Lung (tissue), 12 donors: ENCODE results near the gene CDC34. TPM values are rescaled to one million over a fixed set of nuclear protein-coding genes. Genes with fewer than 3 reads are reported as not detected.

ENCODE experiments used
- ATAC-seq: fragments of 200-7000 bp; cut with Tn5 transposase; one replicate; pipeline ENCODE4 v1.9.1; 2020; ENCODE audit warnings: moderate number of reproducible peaks; ENCODE audit not compliant: insufficient read depth, low FRiP score
- DNase-seq, 3 donors: peaks; one replicate each; pipeline ENCODE4 v3.0.0-alpha.2; 2013 to 2017
- H3K27ac ChIP-seq, 2 donors: one replicate each; pipeline ENCODE4 v1.5.1; 2013; ENCODE audit warnings: mild to moderate bottlenecking in 2 of 2, moderate library complexity in 2 of 2, control low read depth in 1 of 2, inconsistent platforms in 1 of 2, low read depth in 1 of 2, low read length in 1 of 2
- H3K27me3 ChIP-seq, 3 donors: one replicate each; pipeline ENCODE4 v1.5.1; 2013; ENCODE audit warnings: low read length in 2 of 3; ENCODE audit not compliant: control insufficient read depth in 3 of 3, insufficient read depth in 3 of 3
- H3K36me3 ChIP-seq, 4 donors: one replicate each; pipeline ENCODE4 v1.5.1; 2013; ENCODE audit warnings: low read length in 4 of 4, mild to moderate bottlenecking in 1 of 4, moderate library complexity in 1 of 4; ENCODE audit not compliant: control insufficient read depth in 4 of 4, insufficient read depth in 4 of 4
- H3K4me1 ChIP-seq, 5 donors: one replicate each; pipeline ENCODE4 v1.5.1; 2013; ENCODE audit warnings: low read length in 5 of 5, mild to moderate bottlenecking in 2 of 5, moderate library complexity in 1 of 5; ENCODE audit not compliant: control insufficient read depth in 5 of 5, insufficient read depth in 5 of 5
- H3K4me3 ChIP-seq: one replicate; pipeline ENCODE4 v1.5.1; 2013; ENCODE audit warnings: mild to moderate bottlenecking, control low read depth, moderate library complexity
- H3K9ac ChIP-seq, 2 donors: one replicate each; pipeline ENCODE4 v1.5.1; 2013; ENCODE audit warnings: low read length in 2 of 2, control low read depth in 1 of 2; ENCODE audit not compliant: insufficient read depth in 1 of 2
- H3K9me3 ChIP-seq, 4 donors: one replicate each; pipeline ENCODE4 v1.5.1; 2013; ENCODE audit warnings: low read length in 3 of 4, mild to moderate bottlenecking in 1 of 4, moderate library complexity in 1 of 4; ENCODE audit not compliant: control insufficient read depth in 4 of 4, insufficient read depth in 3 of 4
- WGBS, 2 donors: extraction: QIAGEN DNeasy Blood & Tissue Kit; methylation state at CpG; one replicate each; pipeline ENCODE4 v1.1.7; 2013; 5-methylcytosine and 5-hydroxymethylcytosine counted together
- polyA plus RNA-seq, 2 donors: library from polyadenylated mRNA; stranded (reverse); fragments of 200-250 nt; gene quantifications; one replicate each; pipeline ENCODE4 v1.2.1, GENCODE V29; 2013
- total RNA-seq, 2 donors: library from RNA; depleted of rRNA in 1 of 2; stranded (reverse); fragments of >200 nt in 1 of 2; gene quantifications; one replicate each; pipeline ENCODE4 v1.2.1, GENCODE V29; 2014 to 2021
- TF ChIP-seq, protein P1 (sequence below): IDR thresholded peaks from 2 replicates; pipeline ENCODE4 v1.5.1; 2012; ENCODE audit warnings: mild to moderate bottlenecking; ENCODE audit errors: control extremely low read depth, extremely low read depth
- donor health status: control.
- donor health status: control.
- donor health status: Bipolar disorder and iron deficiency.
- donor health status: healthy.
- donor health status: DM: yes; HTN: yes; CAD: no.

Gene CDC34
- total and polyA plus RNA-seq, 4 donors, result 42.9 to 89.1 (median 60.1) TPM

DNA sequence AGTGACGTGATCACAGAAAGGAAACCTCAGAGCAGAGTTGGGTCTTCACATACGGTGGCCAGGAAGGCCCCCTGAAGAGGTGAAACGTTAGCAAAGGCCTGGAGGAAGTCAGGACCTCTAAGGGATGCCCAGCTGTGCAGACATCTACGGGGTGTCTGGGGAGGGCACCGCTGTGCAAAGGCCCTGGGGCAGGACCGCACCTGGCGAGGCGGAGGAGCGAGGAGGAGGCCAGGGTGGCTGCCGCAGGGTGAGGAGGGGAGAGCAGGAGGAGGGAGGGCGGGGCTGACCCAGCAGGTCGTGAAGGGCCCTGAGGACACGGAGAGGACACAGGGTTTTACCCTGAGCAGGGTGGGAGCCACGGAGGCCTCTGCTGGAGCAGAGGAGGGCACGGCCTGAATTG, 47.1 kb upstream of the CDC34 start:
- WGBS, 2 donors, result 66 to 76% methylated on average over 15 of the region's 15 CpGs

DNA sequence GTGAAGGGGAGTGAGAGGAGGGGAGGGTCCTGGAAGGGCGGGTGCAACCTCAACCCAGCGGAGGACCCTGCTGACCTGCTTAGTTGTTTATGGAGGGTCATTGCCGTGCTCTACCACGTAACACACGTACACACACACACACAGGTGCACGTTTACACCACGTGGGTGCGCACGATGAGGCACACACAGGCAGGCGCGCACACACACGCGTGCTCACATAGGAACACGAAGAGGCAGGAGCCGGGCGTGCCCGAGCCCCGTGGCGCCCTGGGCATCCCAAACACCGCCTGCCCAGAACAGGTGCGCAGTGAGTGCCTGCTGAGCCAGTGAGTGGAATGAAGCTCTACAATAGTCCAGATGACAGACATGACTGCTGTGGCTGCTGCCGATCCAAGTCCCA, 46.5 kb upstream of the CDC34 start:
- Histone ChIP-seq H3K9me3 (peaks cover 0 to 8% (median 3%) of the 10 kb centered on the region in 4 donors), H3K27ac (no peak overlapping the region), H3K4me1 (peaks cover 0 to 5% (median 0%) of the 10 kb centered on the region in 5 donors), H3K9ac (no peak overlapping the region), H3K4me3 (no peak overlapping the region), H3K36me3 (no peaks in the 10 kb centered on the region), H3K27me3 (peaks cover 0 to 12% (median 0%) of the 10 kb centered on the region in 3 donors)
- ATAC-seq, result no peak
- 82 to 86% methylated on average over 22 of the region's 22 CpGs for WGBS, 2 donors
- DNase-seq, result no peak
- TF ChIP-seq, protein P1, sequence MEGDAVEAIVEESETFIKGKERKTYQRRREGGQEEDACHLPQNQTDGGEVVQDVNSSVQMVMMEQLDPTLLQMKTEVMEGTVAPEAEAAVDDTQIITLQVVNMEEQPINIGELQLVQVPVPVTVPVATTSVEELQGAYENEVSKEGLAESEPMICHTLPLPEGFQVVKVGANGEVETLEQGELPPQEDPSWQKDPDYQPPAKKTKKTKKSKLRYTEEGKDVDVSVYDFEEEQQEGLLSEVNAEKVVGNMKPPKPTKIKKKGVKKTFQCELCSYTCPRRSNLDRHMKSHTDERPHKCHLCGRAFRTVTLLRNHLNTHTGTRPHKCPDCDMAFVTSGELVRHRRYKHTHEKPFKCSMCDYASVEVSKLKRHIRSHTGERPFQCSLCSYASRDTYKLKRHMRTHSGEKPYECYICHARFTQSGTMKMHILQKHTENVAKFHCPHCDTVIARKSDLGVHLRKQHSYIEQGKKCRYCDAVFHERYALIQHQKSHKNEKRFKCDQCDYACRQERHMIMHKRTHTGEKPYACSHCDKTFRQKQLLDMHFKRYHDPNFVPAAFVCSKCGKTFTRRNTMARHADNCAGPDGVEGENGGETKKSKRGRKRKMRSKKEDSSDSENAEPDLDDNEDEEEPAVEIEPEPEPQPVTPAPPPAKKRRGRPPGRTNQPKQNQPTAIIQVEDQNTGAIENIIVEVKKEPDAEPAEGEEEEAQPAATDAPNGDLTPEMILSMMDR, result no peak

More for the DNA sequence above, 47.1 kb upstream of the CDC34 start:
- Histone ChIP-seq H3K36me3 (no peaks in the 10 kb centered on the region), H3K27me3 (peaks cover 0 to 12% (median 0%) of the 10 kb centered on the region in 3 donors), H3K4me1 (peaks cover 0 to 5% (median 0%) of the 10 kb centered on the region in 5 donors), H3K4me3 (no peak overlapping the region), H3K9ac (no peak overlapping the region), H3K27ac (no peak overlapping the region), H3K9me3 (peaks cover 0 to 8% (median 3%) of the 10 kb centered on the region in 4 donors)
- ATAC-seq, result no peak
- TF ChIP-seq, protein P1, result no peak
- DNase-seq, result no peak

DNA sequence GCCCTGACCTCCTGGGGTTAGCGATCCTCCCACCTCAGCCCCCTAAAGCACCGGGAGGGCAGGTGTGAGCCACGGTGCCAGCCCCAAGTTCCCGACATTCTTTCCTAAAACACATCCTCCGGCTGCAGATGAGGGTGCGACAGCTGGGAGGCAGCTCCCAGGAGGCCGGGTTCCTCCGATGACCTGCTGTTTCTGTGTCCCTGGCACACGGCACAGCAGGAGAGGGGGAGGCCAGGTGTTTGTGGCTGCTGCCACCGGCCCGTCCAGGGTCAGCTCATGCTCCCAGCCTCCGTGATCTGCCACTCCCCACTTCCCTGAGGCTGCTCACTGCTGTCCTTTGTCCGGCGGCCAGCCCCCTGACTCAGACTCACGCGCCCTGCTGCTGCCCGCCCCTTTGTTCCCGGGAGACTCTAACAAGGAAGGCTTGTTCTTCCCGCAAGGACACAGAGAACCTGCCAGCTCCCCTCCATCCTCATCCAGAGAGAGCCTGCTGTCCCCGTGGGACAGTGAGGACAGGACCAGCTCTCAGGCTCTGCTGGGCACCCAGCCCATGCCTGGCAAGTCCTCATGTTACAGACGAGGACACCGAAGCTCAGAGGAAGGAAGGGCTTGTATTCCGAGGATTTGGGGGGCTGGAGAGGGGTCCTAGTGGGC, 45.9 kb upstream of the CDC34 start:
- ATAC-seq, result no peak
- no peak overlapping the region for H3K9ac ChIP-seq

More for the DNA sequence above, 45.9 kb upstream of the CDC34 start:
- 27 to 39% methylated on average over 23 of the region's 23 CpGs for WGBS, 2 donors
- peaks cover 0 to 4% (median 0%) of the 10 kb centered on the region in 5 donors for H3K4me1 ChIP-seq
- DNase-seq, result no peak
- peaks cover 0 to 3% (median under 1%) of the 10 kb centered on the region in 4 donors for H3K9me3 ChIP-seq
- H3K4me3 ChIP-seq, result no peak overlapping the region
- peaks cover 0 to 12% (median 0%) of the 10 kb centered on the region in 3 donors for H3K27me3 ChIP-seq
- no peaks in the 10 kb centered on the region for H3K36me3 ChIP-seq
- TF ChIP-seq, protein P1, result no peak
- no peak overlapping the region for H3K27ac ChIP-seq
